ENCODE data around the gene NOTCH1.
A peak's percentile ranks its signal among the peaks of the same experiment; 100 is the strongest.

The NOTCH1 gene

GRCh38 chr9:136484153-136485048, 61.4 kb downstream of the NOTCH1 start:
- CTCF ChIA-PET, result interaction anchor here (0.6 to 9.2 kb wide), 32 partner anchors 9 to 244 kb away, joined by 3 to 674 read pairs (median 4); partner anchors contain the start of gene GPSM1
- peak overlapping the region; percentile 75 for H3K4me3 ChIP-seq (ENCODE audit: low read depth, low read length)
- no peak for TF ChIP-seq CTCF (IDR thresholded peaks at IDR 0.05; ENCODE audit: insufficient read depth, low read length, missing control alignments)
- POLR2A ChIA-PET, result interaction anchor here (1.0 kb wide), 2 partner anchors 14 to 141 kb away, joined by 3 read pairs; no protein-coding TSS in a partner anchor
- DNase-seq (ENCODE audit: low read depth, low spot score), result no peak

- no peak for DNase-seq (ENCODE audit: low read depth, low spot score)
- no peak for TF ChIP-seq CTCF (IDR thresholded peaks at IDR 0.05; ENCODE audit: insufficient read depth, low read length, missing control alignments)
- peak overlapping the region; percentile 75 for H3K4me3 ChIP-seq (ENCODE audit: low read depth, low read length)
- ChIA-PET POLR2A (interaction anchor here (0.6 to 1.0 kb wide), 3 partner anchors 13 to 142 kb away, joined by 3 read pairs; no protein-coding TSS in a partner anchor), CTCF (interaction anchor here (1.0 to 9.2 kb wide), 16 partner anchors 10 to 245 kb away, joined by 3 to 674 read pairs (median 6); no protein-coding TSS in a partner anchor)
Observed at GRCh38 chr9:136483589-136484152, 62.2 kb downstream of the NOTCH1 start.

- DNase-seq (ENCODE audit: low read depth, low spot score), result peak; percentile 83
- CTCF ChIA-PET, result interaction anchor here (1.0 to 9.2 kb wide), 8 partner anchors 17 to 246 kb away, joined by 3 to 674 read pairs (median 70); no protein-coding TSS in a partner anchor
- H3K4me3 ChIP-seq (ENCODE audit: low read depth, low read length), result peak within 1 kb of the TSS; percentile 78
- TF ChIP-seq CTCF (IDR thresholded peaks at IDR 0.05; ENCODE audit: insufficient read depth, low read length, missing control alignments), result no peak
- POLR2A ChIA-PET, result interaction anchor here (0.6 to 1.0 kb wide), 3 partner anchors 13 to 142 kb away, joined by 3 read pairs; no protein-coding TSS in a partner anchor
Observed at GRCh38 chr9:136482793-136483588, 62.9 kb downstream of the NOTCH1 start, which contains the start of gene SEC16A. SEC16A (minus strand) TSS chr9:136483040; CDS start chr9:136477615, 5,425 bp downstream.

GRCh38 chr9:136482046-136482792, 63.6 kb downstream of the NOTCH1 start:
- DNase-seq (ENCODE audit: low read depth, low spot score), result no peak
- no peak for TF ChIP-seq CTCF (IDR thresholded peaks at IDR 0.05; ENCODE audit: insufficient read depth, low read length, missing control alignments)
- CTCF ChIA-PET, result no interaction called here
- H3K4me3 ChIP-seq (ENCODE audit: low read depth, low read length), result peak overlapping the region; percentile 78
- POLR2A ChIA-PET, result no interaction called here

GRCh38 chr9:136481558-136481957, 64.3 kb downstream of the NOTCH1 start:
- no peak for DNase-seq (ENCODE audit: low read depth, low spot score)
- TF ChIP-seq CTCF (IDR thresholded peaks at IDR 0.05; ENCODE audit: insufficient read depth, low read length, missing control alignments), result no peak
- ChIA-PET CTCF (interaction anchor here (1.9 kb wide), 1 partner anchor 150 kb away, joined by 5 read pairs; no protein-coding TSS in a partner anchor), POLR2A (no interaction called here)
- peak overlapping the region; percentile 78 for H3K4me3 ChIP-seq (ENCODE audit: low read depth, low read length)
